H9 (cell line): ENCODE results near the gene OXSR1. TPM values are rescaled to one million over a fixed set of nuclear protein-coding genes. Genes with fewer than 3 reads are reported as not detected.
A peak's percentile ranks its signal among the peaks of the same experiment; 100 is the strongest.

ENCODE experiments used
- DNase-seq: peaks from one replicate; pipeline ENCODE4 v3.0.0-alpha.2; 2017
- H2AFZ ChIP-seq: one replicate; pipeline ENCODE4 v1.6.1; 2013; ENCODE audit warnings: mild to moderate bottlenecking, low read length, control low read depth, moderate library complexity
- H2AK5ac ChIP-seq: 2 replicates; pipeline ENCODE4 v1.6.1; 2013; ENCODE audit warnings: low read length, control low read depth, mixed read lengths; ENCODE audit not compliant: insufficient read length
- H2BK120ac ChIP-seq: one replicate; pipeline ENCODE4 v1.6.1; 2013; ENCODE audit warnings: low read depth, mild to moderate bottlenecking, low read length, control low read depth, inconsistent platforms; ENCODE audit not compliant: poor library complexity, severe bottlenecking
- H2BK12ac ChIP-seq: 2 replicates; pipeline ENCODE4 v1.6.1; 2013; ENCODE audit warnings: low read length, control low read depth, mixed read lengths, low read depth; ENCODE audit not compliant: insufficient read length
- H2BK15ac ChIP-seq: 2 replicates; pipeline ENCODE4 v1.6.1; 2013; ENCODE audit warnings: low read depth, low read length, control low read depth
- H2BK20ac ChIP-seq: one replicate; pipeline ENCODE4 v1.6.1; 2013; ENCODE audit warnings: low read depth, mild to moderate bottlenecking, low read length, control low read depth, inconsistent platforms; ENCODE audit not compliant: poor library complexity, severe bottlenecking
- H2BK5ac ChIP-seq: 2 replicates; pipeline ENCODE4 v1.6.1; 2013; ENCODE audit warnings: low read length, control low read depth, mixed read lengths; ENCODE audit not compliant: insufficient read length
- H3K14ac ChIP-seq: 2 replicates; pipeline ENCODE4 v1.6.1; 2013; ENCODE audit warnings: low read length, control low read depth; ENCODE audit not compliant: insufficient read depth
- H3K18ac ChIP-seq: 2 replicates; pipeline ENCODE4 v1.6.1; 2013; ENCODE audit warnings: low read depth, mild to moderate bottlenecking, mixed read lengths, low read length, control low read depth; ENCODE audit not compliant: insufficient read length
- H3K23ac ChIP-seq: 2 replicates; pipeline ENCODE4 v1.6.1; 2013; ENCODE audit warnings: low read length, control low read depth, mixed read lengths, low read depth; ENCODE audit not compliant: insufficient read length
- H3K23me2 ChIP-seq: 2 replicates; pipeline ENCODE4 v1.6.1; 2013; ENCODE audit warnings: low read depth, mild to moderate bottlenecking, mixed read lengths, low read length, control low read depth; ENCODE audit not compliant: insufficient read length, poor library complexity, severe bottlenecking
- H3K27ac ChIP-seq: 2 replicates; pipeline ENCODE4 v1.5.1; 2013; ENCODE audit warnings: low read length, control low read depth, mixed read lengths, low read depth; ENCODE audit not compliant: insufficient read length
- H3K27me3 ChIP-seq: 2 replicates; pipeline ENCODE4 v1.6.1; 2013; ENCODE audit warnings: low read length, control low read depth, inconsistent platforms; ENCODE audit not compliant: insufficient read depth
- H3K4ac ChIP-seq: 2 replicates; pipeline ENCODE4 v1.6.1; 2013; ENCODE audit warnings: low read depth, mild to moderate bottlenecking, control low read depth, inconsistent platforms, low read length, moderate library complexity
- H3K4me1 ChIP-seq: 2 replicates; pipeline ENCODE4 v1.6.1; 2013; ENCODE audit warnings: low read length, control low read depth, inconsistent platforms; ENCODE audit not compliant: insufficient read depth
- H3K4me2 ChIP-seq: 2 replicates; pipeline ENCODE4 v1.6.1; 2013; ENCODE audit warnings: low read length, control low read depth, mixed read lengths; ENCODE audit not compliant: insufficient read length, insufficient read depth
- H3K56ac ChIP-seq: 2 replicates; pipeline ENCODE4 v1.6.1; 2013; ENCODE audit warnings: low read depth, mild to moderate bottlenecking, mixed read lengths, low read length, control low read depth; ENCODE audit not compliant: insufficient read length
- H3K79me1 ChIP-seq: 2 replicates; pipeline ENCODE4 v1.6.1; 2013; ENCODE audit warnings: low read depth, mild to moderate bottlenecking, moderate library complexity, low read length, control low read depth, inconsistent platforms; ENCODE audit not compliant: insufficient read depth, poor library complexity, severe bottlenecking
- H3K79me2 ChIP-seq: 2 replicates; pipeline ENCODE4 v1.6.1; 2013; ENCODE audit warnings: low read length, control low read depth, inconsistent platforms; ENCODE audit not compliant: insufficient read depth
- H3K9ac ChIP-seq: 2 replicates; pipeline ENCODE4 v1.6.1; 2013; ENCODE audit warnings: low read length, control low read depth, mixed read lengths; ENCODE audit not compliant: insufficient read length; ENCODE audit errors: extremely low read depth
- H3K9me3 ChIP-seq: one replicate; pipeline ENCODE4 v1.6.1; 2013; ENCODE audit warnings: low read depth, low read length, inconsistent platforms; ENCODE audit not compliant: control insufficient read depth
- H3T11ph ChIP-seq: one replicate; pipeline ENCODE4 v1.6.1; 2013; ENCODE audit warnings: mild to moderate bottlenecking, low read length, control low read depth, inconsistent platforms
- H4K20me1 ChIP-seq: one replicate; pipeline ENCODE4 v1.6.1; 2013; ENCODE audit not compliant: control insufficient read depth, insufficient read length, insufficient read depth
- H4K5ac ChIP-seq: 2 replicates; pipeline ENCODE4 v1.6.1; 2013; ENCODE audit warnings: low read depth, mild to moderate bottlenecking, mixed read lengths, low read length, control low read depth; ENCODE audit not compliant: insufficient read length
- H4K8ac ChIP-seq: replicated peaks from 2 replicates; pipeline ENCODE4 v1.6.1; 2013; ENCODE audit warnings: low read length, control low read depth, mixed read lengths, low read depth; ENCODE audit not compliant: insufficient read length
- H4K91ac ChIP-seq: 2 replicates; pipeline ENCODE4 v1.6.1; 2013; ENCODE audit warnings: low read depth, mild to moderate bottlenecking, moderate library complexity, mixed read lengths, low read length, control low read depth; ENCODE audit not compliant: insufficient read length
- H3K27ac Mint-ChIP-seq, 3 experiments: 2 replicates in 2 of 3; 3 replicates in 1 of 3; pipeline ENCODE4 v1.8.0; 2020 to 2021; ENCODE audit warnings: mixed read lengths in 3 of 3, mild to moderate bottlenecking in 1 of 3, moderate library complexity in 1 of 3
- H3K27me3 Mint-ChIP-seq: 2 replicates; pipeline ENCODE4 v1.8.0; 2021; ENCODE audit warnings: low read depth, mild to moderate bottlenecking, moderate library complexity, mixed read lengths
- H3K36me3 Mint-ChIP-seq, 3 experiments: 2 replicates in 2 of 3; 3 replicates in 1 of 3; pipeline ENCODE4 v1.8.0; 2020 to 2021; ENCODE audit warnings: low read depth in 3 of 3, mixed read lengths in 3 of 3; ENCODE audit not compliant: insufficient read depth in 1 of 3
- H3K4me1 Mint-ChIP-seq, 2 experiments: 2 replicates each; pipeline ENCODE4 v1.8.0; 2020; ENCODE audit warnings: mixed read lengths in 2 of 2
- H3K4me3 Mint-ChIP-seq, 2 experiments: 2 replicates in 1 of 2; 3 replicates in 1 of 2; pipeline ENCODE4 v1.8.0; 2020 to 2021; ENCODE audit warnings: mild to moderate bottlenecking in 2 of 2, mixed read lengths in 2 of 2, moderate library complexity in 1 of 2
- H3K9me3 Mint-ChIP-seq, 2 experiments: 2 replicates in 1 of 2; 3 replicates in 1 of 2; pipeline ENCODE4 v1.8.0; 2020; ENCODE audit warnings: mild to moderate bottlenecking in 2 of 2, mixed read lengths in 2 of 2, moderate library complexity in 1 of 2
- CTCF ChIP-seq: fragments of 200-600 bp; sonication (generic); conservative IDR thresholded peaks from 3 replicates; pipeline ENCODE4 v1.8.0; 2021; ENCODE audit warnings: antibody characterized with exemption, mild to moderate bottlenecking
- WGBS: extraction: QIAGEN DNeasy Blood & Tissue Kit; methylation state at CpG from one replicate; pipeline ENCODE4 v1.1.7; 2013; ENCODE audit warnings: missing lambda C conversion rate, low lambda C conversion rate, mixed read lengths; ENCODE audit not compliant: insufficient read length; ENCODE audit errors: extremely low coverage; 5-methylcytosine and 5-hydroxymethylcytosine counted together
- total RNA-seq: library from RNA; stranded (reverse); gene quantifications from 2 replicates; pipeline ENCODE4 v1.2.1, GENCODE V29; 2021

OXSR1 gene
- total RNA-seq, 1 experiment from 2014 or later: 54.1 TPM

GRCh38 chr3:38120693-38121450 is 44.5 kb upstream of the OXSR1 start:
- Histone ChIP-seq H4K5ac (no peak overlapping the region), H2BK15ac (no peak overlapping the region), H3T11ph (no peak overlapping the region), H3K4me1 (no peaks in the 10 kb centered on the region), H3K9me3 (no peaks in the 10 kb centered on the region), H3K23me2 (no peaks in the 10 kb centered on the region), H3K4ac (no peak overlapping the region), H3K56ac (no peak overlapping the region), H4K91ac (no peak overlapping the region), H3K79me2 (no peaks in the 10 kb centered on the region), H3K79me1 (no peaks in the 10 kb centered on the region), H3K27me3 (no peaks in the 10 kb centered on the region), H2BK12ac (no peak overlapping the region), H4K20me1 (no peaks in the 10 kb centered on the region), H3K18ac (no peak overlapping the region), H2AFZ (no peak overlapping the region), H4K8ac (no peak overlapping the region), H2BK5ac (no peak overlapping the region), H3K14ac (no peak overlapping the region), H3K27ac (no peak overlapping the region), H2BK20ac (no peak overlapping the region), H3K9ac (no peak overlapping the region), H2AK5ac (no peak overlapping the region), H2BK120ac (no peak overlapping the region), H3K23ac (no peak overlapping the region), H3K4me2 (no peak overlapping the region)
- no peak overlapping the region for H3K4me3 Mint-ChIP-seq
- WGBS: no CpG with 5 or more reads among the region's 11 CpGs
- TF ChIP-seq CTCF: no peak
- peaks cover 6% of the 10 kb centered on the region for H3K27me3 Mint-ChIP-seq
- H3K27ac Mint-ChIP-seq: peak overlapping the region in 1 of 3 experiments; percentile 82; a peak in 1 of 7 replicates
- no peaks in the 10 kb centered on the region; a peak in 1 of 5 replicates for H3K9me3 Mint-ChIP-seq
- DNase-seq: peak; percentile 26
- peaks cover 0 to 3% of the 10 kb centered on the region in 2 experiments; a peak in 1 of 4 replicates for H3K4me1 Mint-ChIP-seq
- H3K36me3 Mint-ChIP-seq: peaks cover 33 to 71% (median 50%) of the 10 kb centered on the region in 3 experiments; a peak in 6 of 7 replicates
